GM19397 (cell line): ENCODE data around the gene CRTC3.
A peak's percentile ranks its signal among the peaks of the same experiment; 100 is the strongest.

Experiments used
- ATAC-seq: cut with Tn5 transposase; IDR thresholded peaks from one replicate; pipeline ENCODE4 v1.9.1; 2021; ENCODE audit warnings: mild to moderate bottlenecking, moderate library complexity; ENCODE audit not compliant: unreplicated experiment

CRTC3 gene

GRCh38 chr15:90591524-90591923 is 61.8 kb downstream of the CRTC3 start:
- ATAC-seq = no peak

- no peak for ATAC-seq
These were observed 62.6 kb downstream of the CRTC3 start for GRCh38 chr15:90592131-90592881.

- no peak for ATAC-seq
These were observed 63.9 kb downstream of the CRTC3 start for GRCh38 chr15:90593499-90594158.

GRCh38 chr15:90594301-90594738 is 64.6 kb downstream of the CRTC3 start:
- ATAC-seq = no peak

- no peak for ATAC-seq
These were observed 66.0 kb downstream of the CRTC3 start for GRCh38 chr15:90595763-90596155.

- no peak for ATAC-seq
These were observed 67.2 kb downstream of the CRTC3 start for GRCh38 chr15:90596943-90597342.

GRCh38 chr15:90597577-90597976 is 67.9 kb downstream of the CRTC3 start:
- ATAC-seq = peak; percentile 27

GRCh38 chr15:90598031-90598577 is 68.4 kb downstream of the CRTC3 start:
- peak; percentile 50 for ATAC-seq

- ATAC-seq = no peak
These were observed 69.0 kb downstream of the CRTC3 start for GRCh38 chr15:90598679-90599078.

GRCh38 chr15:90599116-90599515 is 69.4 kb downstream of the CRTC3 start:
- ATAC-seq = no peak

- no peak for ATAC-seq
These were observed 69.9 kb downstream of the CRTC3 start for GRCh38 chr15:90599644-90600043.

GRCh38 chr15:90600954-90601353 is 71.2 kb downstream of the CRTC3 start:
- no peak for ATAC-seq

GRCh38 chr15:90603893-90604292 is 74.2 kb downstream of the CRTC3 start:
- no peak for ATAC-seq

GRCh38 chr15:90606641-90607040 is 76.9 kb downstream of the CRTC3 start:
- no peak for ATAC-seq

- ATAC-seq = no peak
These were observed 77.6 kb downstream of the CRTC3 start for GRCh38 chr15:90607361-90607760.

GRCh38 chr15:90609242-90610180 is 79.8 kb downstream of the CRTC3 start:
- ATAC-seq = no peak

GRCh38 chr15:90610190-90610589 is 80.5 kb downstream of the CRTC3 start:
- no peak for ATAC-seq

- ATAC-seq = no peak
These were observed 81.4 kb downstream of the CRTC3 start for GRCh38 chr15:90611157-90611556.

- no peak for ATAC-seq
These were observed 87.4 kb downstream of the CRTC3 start for GRCh38 chr15:90617171-90617570.

GRCh38 chr15:90617668-90618097 is 88.0 kb downstream of the CRTC3 start:
- no peak for ATAC-seq
